Peyer's patch (tissue), 4 donors: ENCODE measurements around the gene MCTP1.

Experiments used
- POLR2A ChIP-seq, 2 donors: fragments of 450-650 bp; IDR thresholded peaks; one replicate each; pipeline ENCODE4 v1.5.1; 2017; ENCODE audit warnings: antibody characterized with exemption in 2 of 2, mild to moderate bottlenecking in 2 of 2, moderate library complexity in 2 of 2
- TF ChIP-seq, protein P1 (sequence below), 6 experiments: fragments of 450-650 bp in 4 of 6; fragments of 200-600 bp in 2 of 6; sonication (generic) in 1 of 6; IDR thresholded peaks; one replicate each; pipeline ENCODE4 v1.5.1; 2017 to 2019; ENCODE audit warnings: antibody characterized with exemption in 6 of 6, mild to moderate bottlenecking in 3 of 6, moderate library complexity in 1 of 6

DNA sequence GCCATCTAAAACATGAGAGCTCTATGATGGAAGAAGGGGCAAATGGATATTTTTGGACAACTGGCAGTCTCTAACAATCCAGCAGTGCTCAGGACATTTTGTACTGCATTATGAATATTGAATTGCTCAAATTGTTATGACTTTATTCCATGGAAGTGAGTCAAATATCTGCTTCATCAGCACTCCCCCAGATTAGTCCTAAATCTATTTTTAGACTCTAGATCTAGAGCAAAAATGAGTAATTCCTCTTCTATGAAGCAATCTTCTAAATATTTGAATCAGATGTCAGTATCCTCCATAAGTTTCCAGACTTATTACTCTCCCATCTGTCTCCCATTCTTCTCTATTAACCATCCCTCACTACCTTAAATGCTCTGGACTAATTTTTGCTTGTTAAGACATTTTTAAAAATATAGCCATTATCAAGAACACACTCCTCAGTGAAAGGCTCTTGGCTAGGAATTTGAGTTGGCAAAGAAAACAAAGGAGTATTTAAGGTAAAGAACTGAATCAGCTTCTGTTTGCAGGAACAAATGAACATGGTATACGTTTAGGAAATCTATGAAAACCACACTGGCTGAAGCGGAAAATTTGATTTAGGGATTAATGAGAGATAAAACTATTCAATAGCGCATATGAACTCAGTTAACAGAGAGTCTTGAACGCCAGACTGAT lies 300.9 kb downstream of the MCTP1 start:
- TF ChIP-seq POLR2A (IDR thresholded peaks at IDR 0.05), result no peak
- TF ChIP-seq, protein P1, sequence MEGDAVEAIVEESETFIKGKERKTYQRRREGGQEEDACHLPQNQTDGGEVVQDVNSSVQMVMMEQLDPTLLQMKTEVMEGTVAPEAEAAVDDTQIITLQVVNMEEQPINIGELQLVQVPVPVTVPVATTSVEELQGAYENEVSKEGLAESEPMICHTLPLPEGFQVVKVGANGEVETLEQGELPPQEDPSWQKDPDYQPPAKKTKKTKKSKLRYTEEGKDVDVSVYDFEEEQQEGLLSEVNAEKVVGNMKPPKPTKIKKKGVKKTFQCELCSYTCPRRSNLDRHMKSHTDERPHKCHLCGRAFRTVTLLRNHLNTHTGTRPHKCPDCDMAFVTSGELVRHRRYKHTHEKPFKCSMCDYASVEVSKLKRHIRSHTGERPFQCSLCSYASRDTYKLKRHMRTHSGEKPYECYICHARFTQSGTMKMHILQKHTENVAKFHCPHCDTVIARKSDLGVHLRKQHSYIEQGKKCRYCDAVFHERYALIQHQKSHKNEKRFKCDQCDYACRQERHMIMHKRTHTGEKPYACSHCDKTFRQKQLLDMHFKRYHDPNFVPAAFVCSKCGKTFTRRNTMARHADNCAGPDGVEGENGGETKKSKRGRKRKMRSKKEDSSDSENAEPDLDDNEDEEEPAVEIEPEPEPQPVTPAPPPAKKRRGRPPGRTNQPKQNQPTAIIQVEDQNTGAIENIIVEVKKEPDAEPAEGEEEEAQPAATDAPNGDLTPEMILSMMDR (IDR thresholded peaks at IDR 0.05), result no peak
